Activated CD4-positive, alpha-beta T cell treated with anti-CD3 and anti-CD28 coated beads, Interleukin-2, amount 10 ng/mL, durations not matched to agents 7 days and 5 days (primary cell): ENCODE data around the gene TMEM178A. TPM values are rescaled to one million over a fixed set of nuclear protein-coding genes. Genes with fewer than 3 reads are reported as not detected.

Source experiments
- CTCF ChIA-PET: fragments of 350-600 bp; sonication (Branson Sonifier 250); formaldehyde crosslinking; loops from one replicate; lab custom pipeline; 2021; ENCODE audit warnings: antibody characterized with exemption; lab: Charles Lee
- POLR2A ChIA-PET: fragments of 350-600 bp; sonication (Branson Sonifier 250); formaldehyde crosslinking; loops from one replicate; lab custom pipeline; 2021; ENCODE audit warnings: antibody characterized with exemption; lab: Charles Lee
- DNase-seq: peaks from one replicate; pipeline ENCODE4 v3.0.0-alpha.2; 2020
- H3K27ac Mint-ChIP-seq: one replicate; pipeline ENCODE4 v1.8.0; 2021; ENCODE audit warnings: mild to moderate bottlenecking, moderate library complexity, mixed read lengths
- H3K27me3 Mint-ChIP-seq: one replicate; pipeline ENCODE4 v1.8.0; 2021; ENCODE audit warnings: mixed read lengths
- H3K36me3 Mint-ChIP-seq: one replicate; pipeline ENCODE4 v1.8.0; 2021; ENCODE audit warnings: low read depth, mixed read lengths
- H3K4me1 Mint-ChIP-seq: one replicate; pipeline ENCODE4 v1.8.0; 2021; ENCODE audit warnings: mixed read lengths
- H3K4me3 Mint-ChIP-seq: one replicate; pipeline ENCODE4 v1.8.0; 2021; ENCODE audit warnings: mild to moderate bottlenecking, moderate library complexity, mixed read lengths
- H3K9me3 Mint-ChIP-seq: one replicate; pipeline ENCODE4 v1.8.0; 2021; ENCODE audit warnings: mixed read lengths
- total RNA-seq, 2 experiments: library from RNA; stranded (reverse); gene quantifications; one replicate each; pipeline ENCODE4 v1.2.3, GENCODE V29; 2021

Gene TMEM178A
- total RNA-seq, 2 experiments from 2014 or later = 0.32 TPM; not detected in 1

GRCh38 chr2:39667886-39668276 lies 2.2 kb downstream of the TMEM178A start:
- no peak overlapping the region for H3K27ac Mint-ChIP-seq
- DNase-seq = no peak
- POLR2A ChIA-PET = no interaction called here
- H3K4me3 Mint-ChIP-seq = no peak overlapping the region
- CTCF ChIA-PET = no interaction called here
- H3K4me1 Mint-ChIP-seq = peaks cover 11% of the 10 kb centered on the region
- no peaks in the 10 kb centered on the region for H3K36me3 Mint-ChIP-seq
- H3K9me3 Mint-ChIP-seq = no peaks in the 10 kb centered on the region
- H3K27me3 Mint-ChIP-seq = peaks cover 76% of the 10 kb centered on the region

GRCh38 chr2:39668576-39669080 lies 2.9 kb downstream of the TMEM178A start:
- Mint-ChIP-seq H3K4me1 (peaks cover 11% of the 10 kb centered on the region), H3K36me3 (no peaks in the 10 kb centered on the region), H3K4me3 (no peak overlapping the region), H3K9me3 (no peaks in the 10 kb centered on the region), H3K27ac (no peak overlapping the region), H3K27me3 (peaks cover 71% of the 10 kb centered on the region)
- ChIA-PET CTCF (no interaction called here), POLR2A (no interaction called here)
- DNase-seq = no peak

- no peak for DNase-seq
- H3K4me3 Mint-ChIP-seq = no peak overlapping the region
- no peak overlapping the region for H3K27ac Mint-ChIP-seq
- CTCF ChIA-PET = no interaction called here
- H3K36me3 Mint-ChIP-seq = no peaks in the 10 kb centered on the region
- peaks cover 60% of the 10 kb centered on the region for H3K27me3 Mint-ChIP-seq
- POLR2A ChIA-PET = no interaction called here
- H3K9me3 Mint-ChIP-seq = no peaks in the 10 kb centered on the region
- H3K4me1 Mint-ChIP-seq = peaks cover 3% of the 10 kb centered on the region
Measured at GRCh38 chr2:39671604-39672003, 5.9 kb downstream of the TMEM178A start.

- Mint-ChIP-seq H3K4me1 (no peaks in the 10 kb centered on the region), H3K36me3 (no peaks in the 10 kb centered on the region), H3K4me3 (no peak overlapping the region), H3K9me3 (no peaks in the 10 kb centered on the region), H3K27me3 (peaks cover 49% of the 10 kb centered on the region), H3K27ac (no peak overlapping the region)
- ChIA-PET POLR2A (no interaction called here), CTCF (no interaction called here)
- DNase-seq = no peak
Measured at GRCh38 chr2:39673018-39673417, 7.3 kb downstream of the TMEM178A start.

GRCh38 chr2:39676342-39676741 lies 10.6 kb downstream of the TMEM178A start:
- ChIA-PET CTCF (no interaction called here), POLR2A (no interaction called here)
- no peak overlapping the region for H3K4me3 Mint-ChIP-seq
- peaks cover 32% of the 10 kb centered on the region for H3K27me3 Mint-ChIP-seq
- no peak overlapping the region for H3K27ac Mint-ChIP-seq
- DNase-seq = no peak
- no peaks in the 10 kb centered on the region for H3K4me1 Mint-ChIP-seq
- H3K36me3 Mint-ChIP-seq = no peaks in the 10 kb centered on the region
- no peaks in the 10 kb centered on the region for H3K9me3 Mint-ChIP-seq

GRCh38 chr2:39678170-39678569 lies 12.5 kb downstream of the TMEM178A start:
- H3K4me1 Mint-ChIP-seq = no peaks in the 10 kb centered on the region
- peaks cover 28% of the 10 kb centered on the region for H3K27me3 Mint-ChIP-seq
- no peak for DNase-seq
- H3K4me3 Mint-ChIP-seq = no peak overlapping the region
- CTCF ChIA-PET = no interaction called here
- H3K36me3 Mint-ChIP-seq = no peaks in the 10 kb centered on the region
- H3K27ac Mint-ChIP-seq = no peak overlapping the region
- H3K9me3 Mint-ChIP-seq = no peaks in the 10 kb centered on the region
- POLR2A ChIA-PET = no interaction called here

- Mint-ChIP-seq H3K9me3 (no peaks in the 10 kb centered on the region), H3K27ac (no peak overlapping the region), H3K27me3 (peaks cover 27% of the 10 kb centered on the region), H3K4me1 (no peaks in the 10 kb centered on the region), H3K36me3 (no peaks in the 10 kb centered on the region), H3K4me3 (no peak overlapping the region)
- ChIA-PET CTCF (no interaction called here), POLR2A (no interaction called here)
- DNase-seq = no peak
Measured at GRCh38 chr2:39679805-39680204, 14.1 kb downstream of the TMEM178A start.

- no peaks in the 10 kb centered on the region for H3K4me1 Mint-ChIP-seq
- DNase-seq = no peak
- no peak overlapping the region for H3K4me3 Mint-ChIP-seq
- H3K27ac Mint-ChIP-seq = no peak overlapping the region
- H3K27me3 Mint-ChIP-seq = peaks cover 28% of the 10 kb centered on the region
- POLR2A ChIA-PET = no interaction called here
- no peaks in the 10 kb centered on the region for H3K36me3 Mint-ChIP-seq
- no peaks in the 10 kb centered on the region for H3K9me3 Mint-ChIP-seq
- CTCF ChIA-PET = no interaction called here
Measured at GRCh38 chr2:39682066-39682692, 16.5 kb downstream of the TMEM178A start.

- CTCF ChIA-PET = no interaction called here
- H3K4me1 Mint-ChIP-seq = no peaks in the 10 kb centered on the region
- H3K4me3 Mint-ChIP-seq = no peak overlapping the region
Measured at GRCh38 chr2:39683022-39683699, 17.4 kb downstream of the TMEM178A start.

GRCh38 chr2:39684464-39684863 lies 18.7 kb downstream of the TMEM178A start:
- Mint-ChIP-seq H3K9me3 (no peaks in the 10 kb centered on the region), H3K4me1 (no peaks in the 10 kb centered on the region), H3K36me3 (no peaks in the 10 kb centered on the region), H3K27ac (no peak overlapping the region), H3K4me3 (no peak overlapping the region), H3K27me3 (peaks cover 24% of the 10 kb centered on the region)
- ChIA-PET CTCF (no interaction called here), POLR2A (no interaction called here)
- DNase-seq = no peak

More at GRCh38 chr2:39683022-39683699, 17.4 kb downstream of the TMEM178A start:
- no peaks in the 10 kb centered on the region for H3K36me3 Mint-ChIP-seq
- POLR2A ChIA-PET = no interaction called here
- H3K9me3 Mint-ChIP-seq = no peaks in the 10 kb centered on the region
- H3K27me3 Mint-ChIP-seq = peaks cover 24% of the 10 kb centered on the region
- no peak for DNase-seq
- H3K27ac Mint-ChIP-seq = no peak overlapping the region

- no peaks in the 10 kb centered on the region for H3K4me1 Mint-ChIP-seq
- no peaks in the 10 kb centered on the region for H3K36me3 Mint-ChIP-seq
- H3K27ac Mint-ChIP-seq = no peak overlapping the region
- no peak for DNase-seq
- no peak overlapping the region for H3K4me3 Mint-ChIP-seq
- peaks cover 24% of the 10 kb centered on the region for H3K27me3 Mint-ChIP-seq
- POLR2A ChIA-PET = no interaction called here
- CTCF ChIA-PET = no interaction called here
- no peaks in the 10 kb centered on the region for H3K9me3 Mint-ChIP-seq
Measured at GRCh38 chr2:39685126-39685525, 19.4 kb downstream of the TMEM178A start.

- POLR2A ChIA-PET = no interaction called here
- CTCF ChIA-PET = no interaction called here
- H3K4me3 Mint-ChIP-seq = no peak overlapping the region
- no peak overlapping the region for H3K27ac Mint-ChIP-seq
- DNase-seq = no peak
- H3K9me3 Mint-ChIP-seq = no peaks in the 10 kb centered on the region
- peaks cover 24% of the 10 kb centered on the region for H3K27me3 Mint-ChIP-seq
- no peaks in the 10 kb centered on the region for H3K36me3 Mint-ChIP-seq
- H3K4me1 Mint-ChIP-seq = no peaks in the 10 kb centered on the region
Measured at GRCh38 chr2:39686456-39686855, 20.7 kb downstream of the TMEM178A start.

GRCh38 chr2:39688181-39688580 lies 22.5 kb downstream of the TMEM178A start:
- POLR2A ChIA-PET = no interaction called here

More at GRCh38 chr2:39688181-39688580, 22.5 kb downstream of the TMEM178A start:
- CTCF ChIA-PET = interaction anchor here (1.3 kb wide), 1 partner anchor 13 kb away, joined by 3 read pairs; no protein-coding TSS in a partner anchor
- H3K4me1 Mint-ChIP-seq = no peaks in the 10 kb centered on the region
- peaks cover 23% of the 10 kb centered on the region for H3K27me3 Mint-ChIP-seq
- no peak overlapping the region for H3K4me3 Mint-ChIP-seq
- no peaks in the 10 kb centered on the region for H3K9me3 Mint-ChIP-seq
- no peak overlapping the region for H3K27ac Mint-ChIP-seq
- DNase-seq = no peak
- H3K36me3 Mint-ChIP-seq = no peaks in the 10 kb centered on the region
